K562 (cell line): ENCODE data around the gene AAR2. TPM values are rescaled to one million over a fixed set of nuclear protein-coding genes. Genes with fewer than 3 reads are reported as not detected.

Experiments used
- ATAC-seq: fragments of 200-7000 bp; cut with Tn5 transposase; 3 replicates; pipeline ENCODE4 v1.9.1; 2020; ENCODE audit warnings: moderate library complexity
- BruUV-seq: library from RNA; stranded (reverse); fragments of 400-500 nt; replicated peaks from 2 replicates; lab custom pipeline; 2021; lab: Mats Ljungman, UMichigan
- CTCF ChIA-PET: fragments of 300-600 bp; formaldehyde crosslinking; extraction: SDS; loops from one replicate; lab custom pipeline; 2021; ENCODE audit warnings: low intra/inter-chr PET ratio; lab: Yijun Ruan, JAX
- POLR2A ChIA-PET: fragments of 300-600, 350-650 bp; sonication (Branson Sonifier 250); formaldehyde crosslinking; extraction: SDS; loops from one replicate; lab custom pipeline; 2021; ENCODE audit warnings: antibody characterized with exemption, inconsistent platforms; lab: Yijun Ruan, JAX
- DNase-seq, 4 experiments: peaks; one replicate each; pipeline versions ENCODE4 v3.0.0 to v3.0.0-alpha.2; 2011 to 2018; ENCODE audit warnings: low spot score in 3 of 4, mixed read lengths in 3 of 4; ENCODE audit errors: extremely low read depth in 1 of 4
- FAIRE-seq: peaks from 2 replicates; lab custom pipeline; 2011; peaks lifted over from hg19 to GRCh38; lab: Jason Lieb, UNC
- H2AFZ ChIP-seq: 2 replicates; pipeline ENCODE4 v1.6.0; 2011; ENCODE audit warnings: low read depth, low read length, control low read depth, inconsistent platforms
- H3K27ac ChIP-seq: fragments of 200-600 bp; 3 replicates; pipeline ENCODE4 v1.8.0; 2011; ENCODE audit warnings: low read depth, mild to moderate bottlenecking, control low read depth, inconsistent platforms, low read length, moderate library complexity, mixed read lengths; ENCODE audit errors: extremely low read depth
- H3K27me3 ChIP-seq, 2 experiments: fragments of 300-600 bp in 1 of 2; 2 replicates in 1 of 2; 3 replicates in 1 of 2; pipeline versions ENCODE4 v1.6.0 to v1.8.0; 2011; ENCODE audit warnings: inconsistent platforms in 2 of 2, low read length in 2 of 2, mild to moderate bottlenecking in 1 of 2, mixed read lengths in 1 of 2, moderate library complexity in 1 of 2; ENCODE audit not compliant: control insufficient read depth in 2 of 2, insufficient read depth in 2 of 2
- H3K36me3 ChIP-seq: fragments of 300-600 bp; 3 replicates; pipeline ENCODE4 v1.8.0; 2011; ENCODE audit warnings: mild to moderate bottlenecking, low read length, inconsistent platforms; ENCODE audit not compliant: control insufficient read depth, insufficient read depth
- H3K4me1 ChIP-seq, 2 experiments: fragments of 200-600 bp in 1 of 2; replicated peaks in 1 of 2; 2 replicates in 1 of 2; 3 replicates in 1 of 2; pipeline versions ENCODE4 v1.5.1 to v1.8.0; 2011; ENCODE audit warnings: inconsistent platforms in 2 of 2, low read length in 2 of 2, mild to moderate bottlenecking in 1 of 2, mixed read lengths in 1 of 2, moderate library complexity in 1 of 2; ENCODE audit not compliant: control insufficient read depth in 2 of 2, insufficient read depth in 2 of 2
- H3K4me2 ChIP-seq: 2 replicates; pipeline ENCODE4 v1.6.1; 2011; ENCODE audit warnings: low read length, control low read depth, inconsistent platforms, mixed read lengths; ENCODE audit not compliant: insufficient read depth
- H3K4me3 ChIP-seq: fragments of 200-600 bp; sonication (generic), shearing (Covaris generic); 2 replicates; pipeline ENCODE4 v1.5.1; 2016; ENCODE audit warnings: control low read depth, inconsistent platforms
- H3K79me2 ChIP-seq: fragments of 200-600 bp; 3 replicates; pipeline ENCODE4 v1.8.0; 2011; ENCODE audit warnings: low read length, inconsistent platforms; ENCODE audit not compliant: control insufficient read depth, insufficient read depth
- H3K9ac ChIP-seq, 2 experiments: 2 replicates each; pipeline versions ENCODE4 v1.6.0 to v1.6.1; 2011; ENCODE audit warnings: low read depth in 2 of 2, low read length in 2 of 2, control low read depth in 1 of 2, inconsistent platforms in 1 of 2, mild to moderate bottlenecking in 1 of 2, mixed read lengths in 1 of 2; ENCODE audit not compliant: insufficient read depth in 1 of 2
- H3K9me1 ChIP-seq: one replicate; pipeline ENCODE4 v1.6.0; 2011; ENCODE audit warnings: inconsistent platforms, mild to moderate bottlenecking, low read length, moderate library complexity; ENCODE audit not compliant: control insufficient read depth, insufficient read depth
- H3K9me3 ChIP-seq: replicated peaks from 2 replicates; pipeline ENCODE4 v1.5.1; 2011; ENCODE audit warnings: low read depth, low read length, inconsistent platforms; ENCODE audit not compliant: control insufficient read depth, insufficient read depth
- H4K20me1 ChIP-seq: replicated peaks from 2 replicates; pipeline ENCODE4 v1.6.1; 2011; ENCODE audit warnings: low read length, inconsistent platforms, mixed read lengths; ENCODE audit not compliant: control insufficient read depth, insufficient read depth
- ARID2 ChIP-seq: fragments of 450-650 bp; IDR thresholded peaks from 2 replicates; pipeline ENCODE4 v1.6.1; 2017; ENCODE audit warnings: antibody characterized with exemption, mild to moderate bottlenecking
- CTBP1 ChIP-seq: fragments of 450-650 bp; IDR thresholded peaks from 2 replicates; pipeline ENCODE4 v1.6.1; 2016; ENCODE audit warnings: borderline replicate concordance
- KAT2B ChIP-seq: IDR thresholded peaks from one replicate; pipeline ENCODE4 v1.6.1; 2012; ENCODE audit warnings: low read depth, mild to moderate bottlenecking, control low read depth, inconsistent platforms, low read length, moderate library complexity
- NFATC3 ChIP-seq: fragments of 450-650 bp; IDR thresholded peaks from 2 replicates; pipeline ENCODE4 v1.6.1; 2017; ENCODE audit warnings: mild to moderate bottlenecking
- RB1 ChIP-seq: fragments of 450-650 bp; IDR thresholded peaks from 2 replicates; pipeline ENCODE4 v1.6.1; 2017; ENCODE audit warnings: low read depth, mild to moderate bottlenecking
- SFPQ ChIP-seq: fragments of 200-400 bp; formaldehyde crosslinking; IDR thresholded peaks from 2 replicates; pipeline ENCODE4 v1.6.1; 2017; ENCODE audit warnings: mild to moderate bottlenecking, low read depth, low read length, moderate library complexity
- STAG1 ChIP-seq: sonication (generic); formaldehyde crosslinking; IDR thresholded peaks from 2 replicates; pipeline ENCODE4 v1.5.0; 2020; ENCODE audit warnings: missing genetic modification reagents, borderline replicate concordance
- ZNF197 ChIP-seq: fragments of 200-800 bp; sonication (Bioruptor generic); IDR thresholded peaks from 2 replicates; pipeline ENCODE4 v1.6.1; 2016; ENCODE audit warnings: low read depth, missing genetic modification characterization, missing compliant biosample characterization
- ZNF282 ChIP-seq: sonication (generic); formaldehyde crosslinking; IDR thresholded peaks from 2 replicates; pipeline ENCODE4 v1.8.1; 2023; ENCODE audit warnings: missing genetic modification reagents
- ZSCAN32 ChIP-seq: fragments of 450-650 bp; formaldehyde crosslinking; IDR thresholded peaks from 2 replicates; pipeline ENCODE4 v1.4.0; 2020; ENCODE audit warnings: mild to moderate bottlenecking, moderate library complexity
- WGBS: fragments of 100-300 bp; shearing (Covaris generic); methylation state at CpG from one replicate; pipeline ENCODE4 v1.1.6; 2016; ENCODE audit warnings: low coverage, mixed read lengths; ENCODE audit not compliant: insufficient coverage; ENCODE audit errors: missing lambda C conversion rate; 5-methylcytosine and 5-hydroxymethylcytosine counted together
- in situ Hi-C: fragments of 300-500 bp; cut with MboI; formaldehyde crosslinking; loops from 4 replicates; pipeline ENCODE4 v1.15.0; 2018; ENCODE audit warnings: inconsistent platforms, mixed read lengths
- intact Hi-C: fragments of 100-400 bp; cut with micrococcal nuclease; formaldehyde crosslinking; loops from 2 replicates; pipeline ENCODE4 v1.14.2; 2022
- polyA plus RNA-seq, 8 experiments: library from polyadenylated mRNA; depleted of rRNA in 4 of 8; stranded (reverse) in 5 of 8; unstranded in 3 of 8; fragments of >200 nt; fragmentation: Nextera tagmentation in 2 of 8; fragmentation: Illumina TruSeq in 1 of 8; extraction: Ambion mirVana in 2 of 8; extraction: Trizol in 1 of 8; gene quantifications; 2 replicates each; pipeline versions ENCODE4 v1.2.1 to v1.2.3, GENCODE V29; 2011 to 2014; ENCODE audit warnings: inconsistent platforms in 1 of 8, missing spikeins in 1 of 8
- total RNA-seq, 7 experiments: library from RNA; depleted of rRNA in 6 of 7; stranded (reverse); fragments of >200 nt in 6 of 7; fragmentation: Illumina TruSeq in 2 of 7; extraction: Trizol in 2 of 7; gene quantifications; 2 replicates each; pipeline versions ENCODE4 v1.2.1 to v1.2.3, GENCODE V29; 2011 to 2021; ENCODE audit warnings: low replicate concordance in 1 of 7
- TF ChIP-seq, protein P1 (sequence below), 3 experiments: fragments of 200-800 bp in 1 of 3; sonication (Bioruptor generic) in 1 of 3; sonication (generic) in 1 of 3; formaldehyde crosslinking in 1 of 3; IDR thresholded peaks; 2 replicates each; pipeline versions ENCODE4 v1.6.1 to v1.8.0; 2016 to 2022; ENCODE audit warnings: mild to moderate bottlenecking in 2 of 3, missing compliant biosample characterization in 2 of 3, missing genetic modification characterization in 2 of 3, missing genetic modification reagents in 1 of 3
- TF ChIP-seq, protein P2 (sequence below): fragments of 250-450 bp; sonication (Bioruptor Pico); IDR thresholded peaks from 2 replicates; pipeline ENCODE4 v1.6.1; 2021; ENCODE audit warnings: mild to moderate bottlenecking
- TF ChIP-seq, protein P3 (sequence below): fragments of 250-450 bp; sonication (Bioruptor Pico); IDR thresholded peaks from 2 replicates; pipeline ENCODE4 v1.5.0; 2021

Gene AAR2
- total and polyA plus RNA-seq, 9 of the 15 experiments (the other 6 are each of a cell fraction or from before 2014, with no cell fraction given), result 6.5 to 36.2 (median 24.7) TPM

DNA sequence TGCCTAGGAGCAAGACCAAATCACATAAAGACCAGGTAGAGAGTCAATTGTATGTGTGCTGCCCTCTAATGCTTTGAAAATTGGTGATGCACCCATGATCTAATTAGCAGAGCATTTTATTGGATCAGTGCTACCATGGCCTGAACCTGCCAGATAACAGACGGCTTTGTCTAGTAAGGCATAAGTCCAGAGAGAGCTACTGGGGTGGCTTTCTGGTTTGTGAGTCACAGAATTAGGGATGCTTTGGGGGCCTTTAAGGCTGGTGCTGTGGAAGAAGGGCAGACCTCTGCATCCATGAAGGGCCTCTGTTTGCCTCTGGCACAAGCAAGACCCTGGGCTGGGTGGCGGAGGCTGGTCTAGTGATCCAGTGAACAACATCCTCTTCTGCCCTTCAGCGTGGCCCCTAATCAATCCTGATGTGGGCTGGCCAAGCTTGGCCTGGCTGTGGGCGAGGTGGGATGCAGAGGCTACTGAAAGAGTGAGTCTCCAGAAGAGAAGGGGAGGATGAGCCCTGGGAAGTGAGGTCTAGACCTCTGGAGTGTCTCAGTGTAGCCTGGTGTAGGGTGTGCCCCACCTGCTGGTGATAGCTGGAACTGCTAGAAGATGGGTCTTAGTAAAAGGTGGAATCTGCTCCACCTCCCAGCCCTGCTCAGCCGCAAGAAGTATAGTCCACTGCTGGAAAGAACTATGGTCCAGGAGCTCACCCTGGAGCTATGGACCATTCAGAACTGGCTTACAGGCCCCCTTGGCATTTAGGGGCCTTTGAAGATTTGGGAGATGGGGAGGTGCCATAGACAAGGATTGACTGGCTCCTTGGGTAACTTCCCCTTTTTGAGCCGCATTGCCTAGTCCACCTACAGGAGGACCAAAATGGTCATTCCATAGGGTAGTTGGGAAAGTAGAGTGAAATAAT is 36.7 kb upstream of the AAR2 start:
- intact Hi-C loops, result loop anchor here (1.0 kb wide), 2 partner anchors 43 to 207 kb away; no protein-coding TSS in a partner anchor
- Histone ChIP-seq H3K79me2 (no peaks in the 10 kb centered on the region), H3K27ac (no peak overlapping the region), H3K9me1 (no peaks in the 10 kb centered on the region), H3K4me2 (no peak overlapping the region), H3K36me3 (no peaks in the 10 kb centered on the region), H3K4me1 (no peaks in the 10 kb centered on the region), H3K9me3 (no peaks in the 10 kb centered on the region), H3K4me3 (no peak overlapping the region), H4K20me1 (peaks cover 10% of the 10 kb centered on the region), H3K27me3 (peaks cover 13 to 44% of the 10 kb centered on the region in 2 experiments; a peak in 3 of 5 replicates), H2AFZ (no peak overlapping the region), H3K9ac (no peak overlapping the region)
- POLR2A ChIA-PET, result interaction anchor here (1.4 kb wide), 1 partner anchor 37 kb away, joined by 3 read pairs; no protein-coding TSS in a partner anchor
- DNase-seq, result peak; percentile 82 to 83 (median 83)
- 32% methylated on average over 5 of the region's 6 CpGs for WGBS
- FAIRE-seq, result peak; percentile 98
- in situ Hi-C loops, result loop anchor here (5.0 to 25.0 kb wide), 2 partner anchors 42 to 238 kb away; no protein-coding TSS in a partner anchor
- CTCF ChIA-PET, result interaction anchor here (0.6 to 2.9 kb wide), 10 partner anchors 24 to 736 kb away, joined by 3 to 27 read pairs (median 4); no protein-coding TSS in a partner anchor
- BruUV-seq, result no TSS peak
- ATAC-seq, result peak; percentile 93
- TF ChIP-seq STAG1 (CRISPR knock-in tag), result peak; percentile 88
- TF ChIP-seq KAT2B, result no peak
- peak; percentile 51; the same call in 1 of the 2 replicates for TF ChIP-seq ARID2
- 0 out of 2 replicates have a peak, but pooled peaks have one; percentile 27 for TF ChIP-seq RB1
- TF ChIP-seq, protein P1, sequence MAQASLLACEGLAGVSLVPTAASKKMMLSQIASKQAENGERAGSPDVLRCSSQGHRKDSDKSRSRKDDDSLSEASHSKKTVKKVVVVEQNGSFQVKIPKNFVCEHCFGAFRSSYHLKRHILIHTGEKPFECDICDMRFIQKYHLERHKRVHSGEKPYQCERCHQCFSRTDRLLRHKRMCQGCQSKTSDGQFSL (CRISPR knock-in tag; IDR thresholded peaks at IDR 0.05), result peak; percentile 32; the same call in 1 of the 2 replicates
- TF ChIP-seq, protein P1 (tag; IDR thresholded peaks at IDR 0.05), result no peak
- no peak for TF ChIP-seq ZNF282 (CRISPR knock-in tag)
- TF ChIP-seq, protein P2, sequence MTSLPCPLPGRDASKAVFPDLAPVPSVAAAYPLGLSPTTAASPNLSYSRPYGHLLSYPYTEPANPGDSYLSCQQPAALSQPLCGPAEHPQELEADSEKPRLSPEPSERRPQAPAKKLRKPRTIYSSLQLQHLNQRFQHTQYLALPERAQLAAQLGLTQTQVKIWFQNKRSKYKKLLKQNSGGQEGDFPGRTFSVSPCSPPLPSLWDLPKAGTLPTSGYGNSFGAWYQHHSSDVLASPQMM (CRISPR knock-in tag), result no peak
- TF ChIP-seq, protein P3, sequence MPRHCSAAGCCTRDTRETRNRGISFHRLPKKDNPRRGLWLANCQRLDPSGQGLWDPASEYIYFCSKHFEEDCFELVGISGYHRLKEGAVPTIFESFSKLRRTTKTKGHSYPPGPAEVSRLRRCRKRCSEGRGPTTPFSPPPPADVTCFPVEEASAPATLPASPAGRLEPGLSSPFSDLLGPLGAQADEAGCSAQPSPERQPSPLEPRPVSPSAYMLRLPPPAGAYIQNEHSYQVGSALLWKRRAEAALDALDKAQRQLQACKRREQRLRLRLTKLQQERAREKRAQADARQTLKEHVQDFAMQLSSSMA (CRISPR knock-in tag), result no peak
- no peak for TF ChIP-seq SFPQ
- TF ChIP-seq CTBP1, result peak; percentile 43; the same call in 1 of the 2 replicates
- no peak for TF ChIP-seq NFATC3
- no peak for TF ChIP-seq ZSCAN32
- no peak for TF ChIP-seq ZNF197
